ENCODE measurements around the gene ZBTB46.
"Not testable (repeated sequence)": the region's sequence is repeated elsewhere in the genome, so short reads cannot be mapped to it uniquely, and the experiment has no call there.

Gene ZBTB46

GRCh38 chr20:63873477-63873971 lies 42.5 kb upstream of the ZBTB46 start:
- DNase-seq: no peak

GRCh38 chr20:63868264-63868663 lies 37.2 kb upstream of the ZBTB46 start:
- no peaks in the 10 kb centered on the region for H3K27me3 ChIP-seq (ENCODE audit: insufficient read depth, low read depth, severe bottlenecking)
- no peak for TF ChIP-seq CTCF (IDR thresholded peaks at IDR 0.05; ENCODE audit: low read depth, low read length)
- H3K4me3 ChIP-seq (ENCODE audit: low read depth, low read length): no peak overlapping the region
- no peaks in the 10 kb centered on the region for H3K9me3 ChIP-seq (ENCODE audit: severe bottlenecking)
- no peak for DNase-seq
- no peaks in the 10 kb centered on the region for H3K36me3 ChIP-seq
- H3K27ac ChIP-seq: no peak overlapping the region

More at GRCh38 chr20:63873477-63873971, 42.5 kb upstream of the ZBTB46 start:
- Histone ChIP-seq H3K27ac (no peak overlapping the region), H3K36me3 (no peaks in the 10 kb centered on the region; the same call in 1 of the 2 replicates), H3K27me3 (ENCODE audit: insufficient read depth, low read depth, severe bottlenecking) (no peaks in the 10 kb centered on the region), H3K4me3 (ENCODE audit: low read depth, low read length) (no peak overlapping the region), H3K9me3 (ENCODE audit: severe bottlenecking) (no peaks in the 10 kb centered on the region)
- no peak for TF ChIP-seq CTCF (IDR thresholded peaks at IDR 0.05; ENCODE audit: low read depth, low read length)

GRCh38 chr20:63867042-63867441 lies 36.0 kb upstream of the ZBTB46 start:
- H3K9me3 ChIP-seq (ENCODE audit: severe bottlenecking); H3K4me3 ChIP-seq (ENCODE audit: low read depth, low read length); H3K27me3 ChIP-seq (ENCODE audit: insufficient read depth, low read depth, severe bottlenecking); DNase-seq; H3K27ac ChIP-seq; H3K36me3 ChIP-seq: not testable (repeated sequence)

- Histone ChIP-seq H3K9me3 (ENCODE audit: severe bottlenecking) (no peaks in the 10 kb centered on the region), H3K27ac (peak within 1 kb of the TSS; percentile 93), H3K27me3 (ENCODE audit: insufficient read depth, low read depth, severe bottlenecking) (no peaks in the 10 kb centered on the region), H3K36me3 (no peaks in the 10 kb centered on the region), H3K4me3 (ENCODE audit: low read depth, low read length) (peak within 1 kb of the TSS; percentile 82)
- TF ChIP-seq CTCF (IDR thresholded peaks at IDR 0.05; ENCODE audit: low read depth, low read length): no peak
- peak; percentile 96 for DNase-seq
Measured at GRCh38 chr20:63864978-63865640, 34.0 kb upstream of the ZBTB46 start, which contains the start of gene TPD52L2. TSS of gene TPD52L2 (plus strand) at chr20:63865270. CDS start at chr20:63865366, 96 bp downstream.

GRCh38 chr20:63864545-63864977 lies 33.5 kb upstream of the ZBTB46 start:
- TF ChIP-seq CTCF (IDR thresholded peaks at IDR 0.05; ENCODE audit: low read depth, low read length): no peak
- Histone ChIP-seq H3K36me3 (no peaks in the 10 kb centered on the region), H3K9me3 (ENCODE audit: severe bottlenecking) (no peaks in the 10 kb centered on the region), H3K27ac (peak overlapping the region; percentile 93), H3K27me3 (ENCODE audit: insufficient read depth, low read depth, severe bottlenecking) (no peaks in the 10 kb centered on the region), H3K4me3 (ENCODE audit: low read depth, low read length) (peak overlapping the region; percentile 65)
- DNase-seq: no peak

GRCh38 chr20:63863798-63864544 lies 32.9 kb upstream of the ZBTB46 start:
- peak; percentile 61 for DNase-seq
- H3K4me3 ChIP-seq (ENCODE audit: low read depth, low read length): peak overlapping the region; percentile 65
- H3K9me3 ChIP-seq (ENCODE audit: severe bottlenecking): no peaks in the 10 kb centered on the region
- TF ChIP-seq CTCF (IDR thresholded peaks at IDR 0.05; ENCODE audit: low read depth, low read length): peak; percentile 78
- H3K27me3 ChIP-seq (ENCODE audit: insufficient read depth, low read depth, severe bottlenecking): no peaks in the 10 kb centered on the region
- H3K36me3 ChIP-seq: no peaks in the 10 kb centered on the region
- H3K27ac ChIP-seq: peak overlapping the region; percentile 93

Data from WERI-Rb-1 (cell line).